GM19372 (cell line): ENCODE data around the gene LY86.
A peak's percentile ranks its signal among the peaks of the same experiment; 100 is the strongest.

Source experiments
- ATAC-seq: cut with Tn5 transposase; IDR thresholded peaks from one replicate; pipeline ENCODE4 v1.9.1; 2021; ENCODE audit warnings: mild to moderate bottlenecking, low read depth, moderate library complexity; ENCODE audit not compliant: unreplicated experiment

Gene LY86

DNA sequence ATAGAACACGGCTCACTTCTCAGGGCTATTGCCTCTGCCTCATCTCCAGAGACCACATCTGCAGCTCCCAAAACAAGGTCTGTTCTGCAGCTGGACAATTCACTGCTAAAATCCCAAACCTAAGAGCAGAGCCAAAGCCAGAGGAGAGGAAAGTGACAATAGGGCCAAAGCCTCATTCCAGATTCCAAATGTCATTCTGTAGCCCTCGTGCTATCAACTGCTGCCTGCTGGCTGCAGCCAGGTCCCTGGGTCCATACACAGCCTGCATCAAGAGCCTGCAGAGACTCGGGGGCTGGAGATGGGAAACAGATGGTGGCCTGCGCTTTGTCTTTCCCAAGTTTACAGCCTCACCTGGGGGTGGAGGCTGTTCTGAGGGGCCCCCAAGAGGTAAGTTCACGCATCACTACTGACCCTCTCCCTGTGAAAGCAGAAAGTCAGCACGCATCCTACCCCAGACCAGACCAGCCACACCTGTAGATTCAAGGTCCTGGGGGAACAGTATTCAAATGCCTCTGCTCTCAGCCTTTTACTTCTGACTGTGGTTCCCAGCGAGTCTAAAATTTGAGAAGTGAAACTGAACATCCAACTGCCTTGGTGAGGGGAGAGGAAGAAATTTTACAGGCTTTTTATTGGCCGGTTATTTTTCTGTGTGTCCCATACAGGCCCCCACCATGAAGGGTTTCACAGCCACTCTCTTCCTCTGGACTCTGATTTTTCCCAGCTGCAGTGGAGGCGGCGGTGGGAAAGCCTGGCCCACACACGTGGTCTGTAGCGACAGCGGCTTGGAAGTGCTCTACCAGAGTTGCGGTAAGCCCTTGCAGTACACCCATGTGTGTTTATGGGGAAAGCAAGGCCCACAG, at the start of gene LY86:
Gene LY86, plus strand, starts transcription at position 657 of the 860 bp plus-strand sequence. Its CDS starts 15 bp downstream, at position 672.
- peak; percentile 52 for ATAC-seq

DNA sequence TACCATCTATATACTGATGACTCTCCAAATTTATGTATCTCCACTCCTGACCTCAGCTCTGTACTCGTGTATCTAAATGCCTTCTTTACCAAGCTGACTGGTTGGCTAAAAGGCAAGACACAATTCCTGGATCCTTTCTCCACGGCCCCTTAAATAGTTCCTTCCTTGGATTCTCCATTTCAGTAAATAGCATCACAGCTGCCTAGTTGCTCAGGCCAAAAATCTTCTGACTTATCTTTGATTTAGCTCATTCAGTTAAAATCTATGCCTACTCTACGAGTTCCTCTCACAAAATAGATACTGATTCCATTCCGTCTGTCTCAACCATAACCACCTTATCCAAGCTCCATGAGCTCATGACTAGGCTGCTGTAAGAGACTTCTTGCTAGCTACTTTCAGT, 49.5 kb upstream of the LY86 start:
- ATAC-seq, result no peak

DNA sequence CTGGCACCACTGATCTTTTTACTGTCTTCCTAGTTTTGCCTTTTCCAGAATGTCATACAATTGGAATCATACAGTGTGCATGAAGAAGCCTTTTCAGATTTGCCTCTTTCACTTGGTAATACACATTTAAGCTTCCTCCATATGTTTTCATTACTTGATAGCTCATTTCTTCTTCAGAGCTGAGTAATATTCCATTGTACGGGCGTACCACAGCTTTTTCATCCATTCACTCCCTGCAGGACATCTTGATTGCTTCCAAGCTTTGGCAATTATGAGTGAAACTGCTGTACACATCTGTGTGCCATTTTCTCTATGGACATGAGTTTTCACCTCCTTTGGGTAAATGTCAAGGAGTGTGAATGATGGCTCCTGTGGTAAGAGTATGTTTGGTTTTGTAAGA, 46.2 kb upstream of the LY86 start:
- no peak for ATAC-seq

DNA sequence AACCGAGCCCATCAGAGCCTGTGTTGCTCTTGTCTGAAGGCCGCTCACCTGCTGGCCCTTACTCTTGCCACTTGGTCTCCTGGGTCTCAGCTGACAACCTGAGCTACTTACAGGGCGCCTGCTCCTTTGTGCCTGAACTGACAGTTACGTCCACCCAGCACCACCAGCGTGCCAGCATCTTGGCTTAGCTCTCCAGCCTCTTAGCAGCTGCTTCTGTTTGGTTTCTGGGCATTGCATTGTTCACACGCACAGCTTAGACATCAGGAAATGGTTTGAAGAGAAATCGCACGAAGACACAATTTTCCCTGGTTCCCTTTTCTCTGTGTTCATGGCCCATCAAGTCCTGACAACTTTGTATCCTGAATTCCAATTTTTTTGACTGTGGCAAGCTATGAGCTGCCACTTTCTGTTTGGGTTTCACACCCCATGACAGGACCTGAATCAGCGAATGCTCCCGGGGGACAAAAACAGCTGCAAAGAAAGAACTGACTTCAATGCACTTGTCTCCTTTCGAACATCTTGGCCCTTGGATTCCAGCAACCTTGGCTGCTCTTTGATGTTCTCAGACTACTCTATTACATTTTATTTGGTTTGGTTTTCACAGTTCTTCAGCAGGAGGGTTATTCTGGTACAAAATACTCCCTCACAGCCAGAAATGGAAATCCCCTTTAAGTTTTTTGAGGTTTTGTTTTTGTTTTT, 45.2 kb upstream of the LY86 start:
- ATAC-seq, result no peak

DNA sequence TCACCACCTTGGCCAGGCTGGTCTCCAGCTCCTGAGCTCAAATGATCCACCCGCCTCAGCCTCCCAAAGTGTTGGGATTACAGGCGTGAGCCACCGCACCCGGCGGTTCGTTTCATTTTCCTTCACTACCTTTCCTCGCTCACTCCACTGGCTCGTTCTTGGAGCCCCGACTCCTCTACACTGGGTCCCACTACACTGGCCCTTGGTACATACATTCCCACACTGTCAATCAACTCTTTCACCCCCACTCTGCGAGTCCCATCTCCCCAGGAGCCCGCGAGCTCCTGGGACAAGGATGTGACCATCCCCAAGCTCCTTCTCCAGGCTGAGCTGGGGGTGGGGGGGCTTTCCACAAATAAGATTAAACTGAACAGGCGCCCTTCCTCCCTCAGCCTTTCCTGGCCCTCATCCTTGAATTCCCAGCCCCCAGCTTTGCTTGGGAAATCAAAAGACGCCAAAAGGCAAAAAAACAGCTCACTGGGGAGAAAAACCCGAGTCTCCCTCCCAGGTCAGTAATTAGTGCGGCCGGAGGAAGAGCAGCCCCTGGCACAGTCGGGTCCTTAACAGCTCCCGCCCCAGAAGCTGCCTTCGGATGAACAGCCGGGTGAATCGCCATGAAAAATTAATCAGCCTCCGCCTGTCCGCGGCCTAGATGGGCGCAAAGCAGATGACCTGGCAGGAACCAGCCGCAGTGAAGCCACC, 42.8 kb upstream of the LY86 start:
- ATAC-seq, result peak; percentile 19

DNA sequence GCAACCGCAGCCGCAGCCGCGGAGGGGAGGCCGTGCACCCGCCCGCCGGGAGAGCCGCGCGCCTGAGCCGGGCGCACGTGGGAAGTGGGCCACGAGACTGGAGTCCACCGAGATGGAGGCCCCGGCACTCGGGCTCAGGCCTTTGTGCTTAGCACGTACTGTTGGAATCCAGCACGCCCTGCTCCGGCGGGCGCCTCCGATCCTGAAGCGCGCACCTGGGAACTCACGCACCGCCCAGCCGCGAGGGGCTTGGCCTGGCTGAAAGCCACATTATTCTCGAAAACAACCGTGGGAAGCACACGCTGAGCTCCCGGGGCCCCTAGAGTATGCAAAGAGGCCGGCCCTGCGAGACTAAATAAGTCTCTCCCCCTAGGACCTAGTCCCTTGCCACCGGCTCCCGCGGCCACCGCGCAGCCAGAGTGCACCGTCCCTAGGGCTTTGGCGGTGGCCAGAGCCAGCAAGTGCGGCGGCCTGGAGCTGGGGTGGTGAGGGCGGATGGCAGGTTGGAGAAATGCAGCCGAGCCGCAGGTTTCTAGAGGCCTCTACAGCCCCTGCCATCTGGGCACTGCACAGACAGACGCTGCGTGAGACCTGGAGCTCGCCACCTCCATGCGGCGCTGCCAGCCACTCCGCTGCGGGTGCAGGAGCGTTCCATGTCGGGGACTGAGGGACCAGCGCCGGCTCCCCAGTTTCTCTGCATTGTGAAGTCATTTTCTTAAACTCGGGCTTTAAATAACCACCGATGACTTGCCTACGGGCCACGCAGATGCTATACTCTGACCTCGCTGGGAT, 42.0 kb upstream of the LY86 start:
- ATAC-seq, result peak; percentile 38

DNA sequence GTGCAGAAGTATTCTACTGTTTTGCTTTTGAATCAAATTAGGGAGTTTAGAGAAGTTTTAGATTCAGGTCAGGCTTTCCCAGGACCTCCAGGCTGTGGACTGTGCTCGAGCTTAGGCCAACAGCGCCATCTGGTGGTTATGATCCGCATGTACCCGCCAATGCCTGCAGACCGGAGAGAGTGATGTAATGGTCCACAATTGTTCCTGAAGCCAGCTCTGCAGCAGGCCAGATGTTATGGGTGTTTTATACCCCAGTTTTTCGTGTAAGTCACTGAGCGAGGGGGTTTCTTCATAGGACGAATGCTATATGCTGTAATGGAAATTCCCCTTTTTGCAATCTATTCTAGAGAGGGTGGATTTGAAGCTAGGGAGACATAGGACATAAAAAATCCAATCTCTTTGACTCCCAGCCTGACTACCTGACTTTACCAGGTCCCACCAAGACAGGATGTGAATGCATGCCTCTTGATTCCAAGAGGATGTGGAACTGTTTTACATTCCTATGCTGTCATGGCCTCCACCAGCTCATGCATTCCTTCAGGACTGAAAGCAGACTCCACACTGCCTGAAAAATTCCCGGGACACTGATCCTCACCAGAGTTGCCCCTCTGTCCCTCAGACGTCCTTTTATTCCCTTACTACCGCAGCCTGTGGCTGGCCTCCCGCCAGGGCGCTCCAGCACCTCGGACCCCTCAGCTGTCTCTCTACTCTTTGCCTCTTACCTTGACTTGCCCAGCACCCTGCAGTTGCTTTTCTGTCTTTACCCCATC, 41.2 kb upstream of the LY86 start:
- peak; percentile 76 for ATAC-seq

DNA sequence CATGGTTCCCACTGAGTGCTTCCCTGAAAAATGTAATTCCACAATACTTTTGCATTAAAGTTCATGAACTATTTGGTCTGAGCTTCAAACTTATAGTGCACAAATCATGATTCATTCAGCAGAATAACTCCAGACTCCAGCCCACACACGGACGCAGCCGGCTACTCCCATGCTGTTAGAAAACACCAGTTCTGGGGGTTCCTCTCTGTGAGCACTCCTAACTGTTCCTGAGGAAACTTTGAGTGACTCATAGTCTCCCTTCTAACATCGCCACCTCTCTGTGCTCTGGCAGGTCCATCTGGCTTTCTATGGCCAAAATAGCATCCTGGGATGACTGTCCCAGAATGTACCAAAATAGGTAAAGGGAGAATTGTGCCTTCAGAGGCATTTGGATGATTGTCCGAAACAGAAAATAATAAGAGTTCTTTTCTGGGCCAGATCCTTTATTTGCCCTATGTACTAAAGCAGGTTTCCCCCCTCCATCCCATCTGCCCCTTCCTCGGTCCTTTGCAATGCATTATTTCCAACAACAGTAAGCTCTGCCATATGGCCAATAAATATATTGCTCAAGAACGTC, 32.3 kb upstream of the LY86 start:
- ATAC-seq, result no peak

DNA sequence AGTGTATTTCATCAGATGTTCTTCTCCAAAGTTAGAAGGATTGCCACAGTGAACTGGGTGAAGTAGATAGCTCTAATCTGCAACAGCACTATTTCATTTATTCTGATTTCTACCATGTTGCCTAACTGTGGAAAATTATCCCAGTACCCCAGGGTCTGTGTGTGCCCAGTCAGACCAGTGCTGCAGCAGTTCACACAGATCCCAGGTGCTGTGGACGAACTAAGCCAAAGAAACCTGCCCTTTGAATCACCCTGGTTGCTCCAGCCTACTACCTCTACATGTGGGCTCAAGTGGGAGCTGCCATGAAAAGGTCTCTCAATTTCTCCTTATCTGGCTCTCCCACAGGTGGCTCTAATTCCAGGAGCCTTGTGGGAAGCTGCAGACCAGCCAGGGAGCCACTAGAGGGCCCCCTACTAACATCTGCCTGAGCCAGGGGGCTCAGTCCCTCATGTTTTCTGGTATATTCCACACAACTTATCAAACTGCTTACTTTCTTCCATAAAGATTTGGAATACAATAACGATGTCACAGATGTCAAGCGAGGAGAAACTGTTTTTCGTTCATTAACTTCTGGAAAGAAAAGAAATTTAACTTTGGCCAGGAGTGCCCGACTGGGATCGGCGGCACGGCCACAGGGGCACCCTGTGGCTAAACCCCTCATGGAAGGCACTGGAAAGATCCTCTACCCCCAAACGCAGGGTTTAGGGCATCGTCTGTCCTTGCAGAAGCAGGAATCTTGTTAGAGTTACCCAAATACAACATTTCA, 31.6 kb upstream of the LY86 start:
- ATAC-seq, result no peak

DNA sequence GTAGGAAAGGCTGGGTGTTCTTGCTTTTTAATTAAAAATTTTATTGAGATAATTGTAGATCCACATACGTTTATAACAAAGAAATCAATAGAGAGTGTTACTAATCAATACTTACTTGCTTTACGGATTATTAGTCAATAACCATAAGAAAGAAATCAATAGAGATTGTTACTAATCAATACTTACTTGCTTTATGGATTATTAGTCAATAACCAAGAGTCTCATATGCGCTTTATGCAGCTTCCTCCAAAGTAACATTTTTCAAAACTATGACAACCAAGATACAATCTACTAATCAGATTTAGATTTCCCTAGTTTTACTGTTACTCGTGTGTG, 31.0 kb upstream of the LY86 start:
- ATAC-seq, result no peak

DNA sequence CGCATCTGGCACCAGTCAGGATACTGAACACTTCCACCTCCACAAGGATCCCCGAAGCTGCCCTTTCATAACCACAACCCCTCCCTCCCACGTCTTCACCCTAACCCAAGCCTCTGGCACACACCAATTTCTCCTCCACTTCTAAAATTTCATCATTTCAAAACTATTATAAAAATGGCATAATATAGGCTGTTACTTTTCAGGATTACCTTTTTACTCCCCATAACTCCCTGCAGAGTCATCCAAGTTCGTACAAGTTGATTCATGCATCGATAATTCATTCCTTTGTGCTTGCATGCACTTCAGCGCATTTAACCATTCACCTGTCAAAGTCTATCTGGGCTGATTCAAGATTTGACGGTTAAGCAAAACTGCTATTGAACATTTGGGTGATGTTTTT, 30.6 kb upstream of the LY86 start:
- no peak for ATAC-seq

DNA sequence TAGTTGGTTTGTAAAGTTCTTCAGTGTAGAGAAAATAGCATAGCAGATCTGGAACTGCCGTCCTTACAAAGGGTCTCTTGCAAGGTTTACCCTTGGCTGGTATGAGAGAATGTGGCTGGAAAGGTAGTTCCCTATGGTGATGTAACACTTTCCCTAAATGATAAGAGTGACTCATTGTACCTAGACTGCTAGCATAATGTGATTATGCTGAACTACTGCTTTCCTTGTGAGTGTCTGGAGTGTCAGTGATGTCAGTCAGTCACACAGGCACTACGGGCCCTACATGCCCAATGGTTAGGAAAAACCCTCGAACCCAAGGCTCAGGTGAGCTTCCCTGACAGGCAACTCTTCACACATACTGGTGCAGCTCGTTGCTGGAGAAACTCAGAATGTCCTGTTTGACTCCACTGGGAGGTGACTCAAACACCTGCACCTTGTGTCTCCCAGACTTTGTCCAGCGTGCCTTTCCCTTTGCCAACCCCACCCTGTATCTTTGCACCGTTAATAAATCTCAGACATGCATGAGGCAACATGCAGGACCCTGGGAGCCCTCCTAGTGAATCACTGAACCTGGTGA, 28.4 kb upstream of the LY86 start:
- no peak for ATAC-seq

DNA sequence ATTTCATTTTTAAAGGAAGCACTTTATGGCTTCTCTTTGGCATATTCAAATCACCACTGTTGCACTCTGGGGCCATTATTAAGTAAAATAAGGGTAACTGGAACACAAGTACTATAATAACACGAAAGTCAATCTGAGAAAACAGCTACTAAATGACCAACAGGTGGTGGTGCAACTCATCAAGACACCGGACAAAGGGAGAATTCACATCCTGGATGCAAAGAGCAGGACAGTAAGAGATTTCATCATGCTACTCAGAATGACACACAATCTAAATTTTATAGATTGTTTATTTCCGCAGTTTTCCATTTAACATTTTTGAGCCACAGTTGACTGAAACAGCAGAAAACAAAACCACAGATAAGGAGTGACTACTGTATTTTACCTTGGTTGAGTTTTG, 27.6 kb upstream of the LY86 start:
- ATAC-seq, result no peak

DNA sequence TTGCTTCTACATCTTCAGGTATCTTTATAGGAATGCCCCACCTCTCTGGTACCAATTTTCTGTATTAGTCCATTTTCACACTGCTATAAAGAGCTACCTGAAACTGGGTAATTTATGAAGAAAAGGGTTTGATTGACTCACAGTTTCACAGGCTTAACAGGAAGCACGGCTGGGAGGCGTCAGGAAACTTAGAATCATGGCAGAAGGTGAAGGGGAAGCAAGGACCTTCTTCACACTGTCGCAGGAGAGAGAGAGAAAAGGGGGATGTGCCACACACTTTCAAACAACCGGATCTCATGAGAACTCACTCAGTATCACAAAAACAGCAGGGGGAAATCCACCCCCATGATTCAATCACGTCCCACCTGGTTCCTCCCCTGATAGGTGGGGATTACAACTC, 24.4 kb upstream of the LY86 start:
- ATAC-seq, result no peak

DNA sequence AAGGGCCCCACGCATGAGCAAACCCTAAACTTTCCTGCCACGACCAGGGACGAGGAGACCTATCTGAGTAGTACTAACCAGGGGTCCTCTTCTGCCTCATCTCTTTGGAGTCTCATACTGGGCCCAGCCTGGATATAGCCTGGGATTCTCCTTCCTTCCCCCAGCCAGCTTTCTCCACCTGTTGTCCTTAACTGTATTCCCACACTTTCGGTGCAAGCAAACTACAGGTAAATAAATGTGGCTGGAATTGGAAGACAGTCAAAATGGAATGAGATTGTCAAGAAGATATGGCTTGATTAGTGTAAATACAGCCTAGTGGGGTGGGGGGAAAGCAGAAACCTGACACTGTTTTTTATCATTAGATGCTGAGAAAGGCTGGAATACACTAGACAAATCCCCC, 23.5 kb upstream of the LY86 start:
- ATAC-seq, result no peak

DNA sequence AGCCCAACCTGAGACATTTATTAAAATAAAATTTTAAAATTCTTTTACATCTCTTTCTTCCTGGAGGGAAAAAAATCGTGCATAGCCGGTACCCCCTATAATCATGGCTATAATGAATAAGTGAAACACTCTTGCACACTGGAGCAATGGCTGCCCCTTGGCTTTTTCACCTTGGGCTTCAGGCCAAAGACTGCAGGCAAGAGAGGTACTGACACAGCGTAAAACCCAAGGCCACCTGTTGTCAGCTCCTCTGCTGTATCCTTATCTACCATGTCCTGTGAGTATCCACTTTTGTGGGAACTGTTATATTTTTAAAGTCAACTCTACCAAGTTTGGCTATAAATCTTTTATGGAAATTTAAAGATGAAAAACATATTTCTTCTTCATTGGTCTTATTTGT, 23.0 kb upstream of the LY86 start:
- ATAC-seq, result no peak

DNA sequence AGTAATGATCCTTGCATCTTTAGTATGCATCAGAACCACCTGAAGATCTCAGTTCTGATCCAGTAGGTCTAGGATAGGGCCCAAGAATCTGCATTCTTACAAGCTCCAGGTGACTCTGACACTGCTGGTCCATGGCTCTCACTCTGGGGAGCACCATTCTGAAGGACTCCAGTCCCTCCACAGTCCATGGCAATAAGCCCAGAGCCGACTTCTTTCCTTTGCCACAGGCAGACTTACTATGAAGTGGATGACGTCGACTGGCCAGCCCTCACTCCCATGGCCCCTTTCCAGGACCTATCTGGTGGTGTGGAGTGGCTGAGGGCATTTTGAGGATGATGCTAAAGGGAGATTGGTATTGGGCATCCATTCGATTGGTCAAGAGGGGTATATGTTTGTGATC, 21.8 kb upstream of the LY86 start:
- no peak for ATAC-seq

DNA sequence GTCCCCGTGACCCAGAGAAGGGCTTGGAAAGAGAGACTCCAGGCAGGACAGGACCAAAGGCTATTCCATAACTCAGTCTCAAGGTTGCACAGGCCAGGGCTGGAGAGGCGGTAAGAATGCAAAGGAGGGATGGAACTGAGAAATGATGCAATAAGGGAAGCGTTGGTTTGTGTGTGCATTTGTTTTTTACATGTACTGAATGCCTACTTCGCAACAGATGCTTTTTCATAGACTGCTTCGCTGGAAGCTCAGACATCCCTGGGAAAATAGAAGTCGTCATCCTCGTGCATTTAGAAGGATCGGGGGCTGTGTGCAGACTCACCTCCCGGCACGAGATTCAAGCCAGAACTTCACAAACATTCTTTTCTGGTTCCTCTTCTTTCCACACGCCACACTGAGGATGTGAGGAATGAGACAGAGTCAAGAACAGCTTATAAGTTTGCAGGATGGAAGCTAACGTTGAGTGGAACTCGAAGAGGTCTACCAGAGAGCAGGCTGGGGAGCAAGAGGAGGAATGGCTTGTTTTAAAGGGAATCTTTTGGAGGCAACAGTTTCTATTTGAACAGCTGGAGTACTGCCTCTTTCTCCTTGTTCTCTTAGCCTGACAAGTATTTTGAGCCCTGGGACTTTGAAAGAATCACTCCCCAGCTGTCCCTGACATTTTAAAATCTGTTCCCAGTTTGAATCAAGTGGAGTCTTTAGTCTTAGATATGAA, 19.3 kb upstream of the LY86 start:
- no peak for ATAC-seq
